Activated naive CD4-positive, alpha-beta T cell treated with anti-CD3 and anti-CD28 coated beads, Interleukin-2, amount 50 U/mL, for 24 hours (primary cell): Measurements from ENCODE around the gene GUCY1A2.

Experiments used
- H3K27ac Mint-ChIP-seq: one replicate; pipeline ENCODE4 v1.8.0; 2021; ENCODE audit warnings: mild to moderate bottlenecking, mixed read lengths
- H3K27me3 Mint-ChIP-seq: one replicate; pipeline ENCODE4 v1.8.0; 2021; ENCODE audit warnings: mixed read lengths
- H3K36me3 Mint-ChIP-seq: one replicate; pipeline ENCODE4 v1.8.0; 2021; ENCODE audit warnings: mixed read lengths
- H3K4me1 Mint-ChIP-seq: one replicate; pipeline ENCODE4 v1.8.0; 2021; ENCODE audit warnings: mixed read lengths
- H3K4me3 Mint-ChIP-seq: one replicate; pipeline ENCODE4 v1.8.0; 2021; ENCODE audit warnings: mild to moderate bottlenecking, mixed read lengths
- H3K9me3 Mint-ChIP-seq: one replicate; pipeline ENCODE4 v1.8.0; 2021; ENCODE audit warnings: mixed read lengths

Gene GUCY1A2

DNA sequence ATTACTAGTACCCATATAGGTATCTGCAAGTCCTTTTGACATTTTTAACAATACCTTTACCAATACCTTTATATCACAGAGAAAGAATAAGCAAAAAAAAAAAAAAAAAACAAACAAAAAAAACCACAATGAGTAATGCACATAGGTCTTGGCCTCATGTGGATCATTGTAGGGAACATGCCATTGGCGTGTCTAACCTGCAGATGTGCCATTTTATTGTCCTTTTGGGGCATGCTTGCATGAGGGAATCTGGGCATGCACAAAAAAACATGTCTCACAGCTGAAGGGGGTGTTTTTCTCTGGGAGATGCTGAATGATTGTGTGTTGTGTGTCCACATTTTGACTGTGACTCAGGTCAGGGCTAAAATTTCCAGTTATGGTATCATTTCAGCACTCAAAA, 361.6 kb downstream of the GUCY1A2 start:
- Mint-ChIP-seq H3K4me1 (no peaks in the 10 kb centered on the region), H3K27me3 (no peaks in the 10 kb centered on the region)

GRCh38 chr11:106644824-106645223, 373.5 kb downstream of the GUCY1A2 start:
- H3K36me3 Mint-ChIP-seq, result no peaks in the 10 kb centered on the region
- peaks cover 9% of the 10 kb centered on the region for H3K9me3 Mint-ChIP-seq
- H3K27me3 Mint-ChIP-seq, result no peaks in the 10 kb centered on the region
- H3K27ac Mint-ChIP-seq, result no peak overlapping the region
- no peaks in the 10 kb centered on the region for H3K4me1 Mint-ChIP-seq
- no peak overlapping the region for H3K4me3 Mint-ChIP-seq

More for the DNA sequence above, 361.6 kb downstream of the GUCY1A2 start:
- no peaks in the 10 kb centered on the region for H3K36me3 Mint-ChIP-seq
- H3K4me3 Mint-ChIP-seq, result no peak overlapping the region
- H3K27ac Mint-ChIP-seq, result no peak overlapping the region
- H3K9me3 Mint-ChIP-seq, result peaks cover 3% of the 10 kb centered on the region

- Mint-ChIP-seq H3K4me3 (no peak overlapping the region), H3K36me3 (no peaks in the 10 kb centered on the region), H3K27ac (no peak overlapping the region), H3K9me3 (peaks cover 9% of the 10 kb centered on the region), H3K4me1 (no peaks in the 10 kb centered on the region), H3K27me3 (no peaks in the 10 kb centered on the region)
These were observed 375.9 kb downstream of the GUCY1A2 start for GRCh38 chr11:106642331-106642730.

GRCh38 chr11:106632283-106632682, 386.0 kb downstream of the GUCY1A2 start:
- no peak overlapping the region for H3K4me3 Mint-ChIP-seq
- H3K4me1 Mint-ChIP-seq, result no peaks in the 10 kb centered on the region
- no peak overlapping the region for H3K27ac Mint-ChIP-seq
- H3K27me3 Mint-ChIP-seq, result no peaks in the 10 kb centered on the region
- peaks cover 6% of the 10 kb centered on the region for H3K9me3 Mint-ChIP-seq
- H3K36me3 Mint-ChIP-seq, result no peaks in the 10 kb centered on the region

- Mint-ChIP-seq H3K4me3 (no peak overlapping the region), H3K4me1 (no peaks in the 10 kb centered on the region), H3K27me3 (no peaks in the 10 kb centered on the region), H3K36me3 (no peaks in the 10 kb centered on the region), H3K27ac (no peak overlapping the region), H3K9me3 (peaks cover 7% of the 10 kb centered on the region)
These were observed 390.6 kb downstream of the GUCY1A2 start for GRCh38 chr11:106627694-106628093.

DNA sequence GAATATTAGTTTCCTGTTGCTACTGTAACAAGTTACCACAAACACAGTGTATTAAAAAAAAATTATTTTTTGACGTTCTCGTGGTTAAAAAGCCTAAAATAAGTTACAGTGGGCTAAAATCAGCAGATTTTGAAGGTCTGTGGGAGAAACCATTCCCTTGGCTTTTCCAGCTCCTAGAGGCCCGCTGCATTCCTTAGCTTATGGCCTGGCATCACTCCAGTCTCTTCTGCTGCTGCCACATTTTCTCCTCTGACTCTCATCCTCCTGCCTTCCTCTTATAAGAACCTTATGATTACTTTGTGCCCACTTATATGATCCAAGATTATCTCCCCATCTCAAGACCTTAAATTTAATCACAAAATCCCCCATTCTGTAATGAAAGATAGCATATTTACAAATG, 392.7 kb downstream of the GUCY1A2 start:
- no peak overlapping the region for H3K4me3 Mint-ChIP-seq
- no peaks in the 10 kb centered on the region for H3K4me1 Mint-ChIP-seq
- H3K36me3 Mint-ChIP-seq, result no peaks in the 10 kb centered on the region
- H3K27ac Mint-ChIP-seq, result no peak overlapping the region
- H3K9me3 Mint-ChIP-seq, result peaks cover 7% of the 10 kb centered on the region
- H3K27me3 Mint-ChIP-seq, result no peaks in the 10 kb centered on the region

DNA sequence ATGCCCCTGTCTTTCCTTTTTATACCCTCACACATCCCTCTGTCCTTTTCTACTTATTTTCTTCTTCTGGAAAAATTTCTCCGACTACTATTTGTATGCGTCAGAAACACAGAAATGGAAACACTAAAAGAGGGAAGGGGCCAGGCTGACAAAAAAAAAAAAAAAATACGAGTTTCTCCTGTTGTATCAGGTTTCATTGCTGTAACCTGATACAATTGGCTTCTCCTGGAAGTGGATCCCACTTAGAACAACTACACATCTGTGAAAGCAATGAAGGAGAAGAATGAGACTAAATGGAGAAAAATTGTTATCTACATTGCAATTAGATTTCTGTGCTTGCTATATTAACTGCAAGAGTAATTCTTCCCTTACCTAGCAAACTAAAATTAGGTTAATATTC, 393.9 kb downstream of the GUCY1A2 start:
- no peak overlapping the region for H3K27ac Mint-ChIP-seq
- no peaks in the 10 kb centered on the region for H3K36me3 Mint-ChIP-seq
- H3K4me1 Mint-ChIP-seq, result no peaks in the 10 kb centered on the region
- no peaks in the 10 kb centered on the region for H3K27me3 Mint-ChIP-seq
- no peak overlapping the region for H3K4me3 Mint-ChIP-seq
- peaks cover 10% of the 10 kb centered on the region for H3K9me3 Mint-ChIP-seq
